HG03064 (cell line): ENCODE data around the gene ENTPD7.
"Not testable (repeated sequence)": the region's sequence is repeated elsewhere in the genome, so short reads cannot be mapped to it uniquely, and the experiment has no call there.

Experiments used
- ATAC-seq: cut with Tn5 transposase; IDR thresholded peaks from one replicate; pipeline ENCODE4 v1.9.1; 2021; ENCODE audit warnings: low read depth; ENCODE audit not compliant: unreplicated experiment

Gene ENTPD7

GRCh38 chr10:99742254-99742653, 82.9 kb downstream of the ENTPD7 start:
- ATAC-seq = no peak

DNA sequence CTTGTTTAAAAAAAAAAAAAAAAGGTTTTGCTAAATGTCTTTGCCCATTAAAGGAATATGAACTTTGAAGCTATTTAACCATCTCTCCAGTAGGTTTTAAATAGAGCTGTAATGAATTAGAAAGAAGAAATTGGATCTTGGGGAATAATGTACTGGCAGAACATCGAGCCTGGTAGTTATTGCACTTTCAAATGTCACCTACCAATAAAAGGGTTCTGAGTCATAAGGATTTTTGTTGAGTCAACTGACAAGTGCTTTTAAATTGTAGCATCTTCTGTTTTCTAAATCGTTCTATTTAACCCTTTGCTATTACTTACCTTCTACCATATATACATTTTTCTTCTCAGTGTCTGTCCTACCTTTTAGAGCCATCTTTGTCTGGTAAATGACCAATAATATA, 83.4 kb downstream of the ENTPD7 start:
- ATAC-seq = no peak

- ATAC-seq = no peak
Measured at GRCh38 chr10:99743841-99744240, 84.5 kb downstream of the ENTPD7 start.

GRCh38 chr10:99746166-99746565, 86.9 kb downstream of the ENTPD7 start:
- not testable (repeated sequence) for ATAC-seq

DNA sequence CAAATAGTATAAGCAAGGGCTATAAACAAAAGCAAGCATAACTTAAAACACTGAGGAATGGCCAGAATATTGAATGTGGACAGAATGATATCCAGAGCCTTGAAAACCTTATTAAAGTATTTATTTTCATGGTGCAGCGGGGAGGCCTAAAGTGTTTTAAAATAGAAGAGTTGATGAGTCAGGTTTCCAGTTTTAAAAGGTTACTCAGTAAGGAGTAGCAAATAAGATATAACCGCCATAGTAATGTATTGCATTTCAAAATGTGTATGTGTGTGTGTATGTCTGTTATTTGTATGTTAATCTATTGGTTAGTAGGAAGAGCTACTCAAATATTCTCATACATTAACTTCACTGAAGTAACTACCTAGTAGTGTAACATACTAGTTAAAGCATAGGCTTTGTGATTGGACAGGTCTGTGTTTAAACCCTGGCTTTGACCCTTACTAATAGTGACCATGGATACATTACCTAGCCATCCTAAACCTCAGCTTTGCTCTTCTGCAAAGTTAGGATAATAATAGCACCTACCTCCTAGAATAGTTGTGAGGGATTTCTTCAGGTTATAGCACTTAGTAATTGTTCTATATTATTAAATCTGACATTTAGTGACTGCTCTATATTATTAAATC, 89.6 kb downstream of the ENTPD7 start:
- ATAC-seq = no peak

DNA sequence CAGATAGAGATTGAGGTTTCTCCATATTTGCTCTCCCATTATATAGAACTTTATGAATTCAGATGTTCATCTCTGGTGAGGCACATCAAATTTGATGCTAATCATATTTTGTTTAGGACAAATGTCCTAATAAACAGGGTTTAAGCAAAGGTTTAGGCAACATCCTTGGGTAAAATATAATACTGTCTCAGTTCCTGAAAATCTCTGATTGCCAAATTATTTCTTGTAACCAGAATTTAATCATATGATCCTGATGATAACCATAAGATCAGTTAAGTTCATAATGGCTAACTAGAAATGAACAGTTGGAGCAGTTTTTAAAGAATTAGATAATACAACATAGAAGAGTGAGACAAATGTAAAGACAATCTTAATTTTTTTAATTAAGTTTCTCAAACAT, 91.3 kb downstream of the ENTPD7 start:
- no peak for ATAC-seq

DNA sequence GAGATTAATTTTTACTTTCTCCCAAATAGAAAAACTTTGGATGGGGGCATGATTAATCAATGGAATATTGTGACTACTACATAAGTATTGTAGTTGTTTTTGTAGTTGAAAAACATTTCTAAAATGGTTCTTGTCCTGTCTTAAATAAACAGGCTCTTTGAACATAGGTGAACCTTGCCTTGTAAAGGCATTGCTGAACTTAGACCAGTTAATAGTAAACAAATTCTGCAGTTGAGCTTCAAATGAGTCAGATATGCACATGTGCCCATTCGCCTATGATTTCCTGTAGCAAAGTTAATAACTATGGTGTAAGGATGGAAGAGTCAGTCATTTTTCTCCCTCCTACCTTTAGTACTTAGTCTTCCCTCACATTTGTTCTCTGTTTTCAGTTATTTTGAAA, 95.4 kb downstream of the ENTPD7 start:
- ATAC-seq = no peak
